ENCODE data around the gene LCNL1.

- TF ChIP-seq CTCF (IDR thresholded peaks at IDR 0.05): no peak
- TF ChIP-seq POLR2A (IDR thresholded peaks at IDR 0.05): no peak
Measured at GRCh38 chr9:137011907-137012675, 29.3 kb downstream of the LCNL1 start.

Data from Peyer's patch (tissue), 4 donors.